ENCODE measurements around the gene PTDSS2. TPM values are rescaled to one million over a fixed set of nuclear protein-coding genes. Genes with fewer than 3 reads are reported as not detected.
"Not testable (repeated sequence)": the region's sequence is repeated elsewhere in the genome, so short reads cannot be mapped to it uniquely, and the experiment has no call there.

The PTDSS2 gene
- total and polyA plus RNA-seq, 5 donors, result 30.2 to 33.3 (median 30.9) TPM

DNA sequence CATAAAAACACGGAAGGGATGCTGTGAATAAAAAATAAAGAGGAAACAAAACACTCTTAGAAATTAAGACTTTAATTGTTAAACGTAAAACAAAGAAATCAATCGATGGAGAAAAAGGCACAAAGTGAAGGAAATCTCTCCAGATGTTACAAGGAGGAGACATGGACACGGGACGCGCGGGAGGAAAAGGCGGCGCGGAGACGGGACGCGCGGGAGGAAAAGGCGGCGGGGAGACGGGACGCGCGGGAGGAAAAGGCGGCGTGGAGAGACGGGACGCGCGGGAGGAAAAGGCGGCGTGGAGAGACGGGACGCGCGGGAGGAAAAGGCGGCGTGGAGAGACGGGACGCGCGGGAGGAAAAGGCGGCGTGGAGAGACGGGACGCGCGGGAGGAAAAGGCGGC is 25.3 kb upstream of the PTDSS2 start:
- peak in 1 of 3 donors; percentile 19 for DNase-seq
- not testable (repeated sequence) for H3K27me3 ChIP-seq (ENCODE audit: control insufficient read depth, insufficient read depth); H3K4me1 ChIP-seq (ENCODE audit: control insufficient read depth, insufficient read depth, low read length); H3K4me3 ChIP-seq (ENCODE audit: low read length); H3K27ac ChIP-seq (ENCODE audit: low read length); H3K9me3 ChIP-seq (ENCODE audit: control insufficient read depth, low read length); ATAC-seq
- WGBS, result 37% methylated on average over 34 of the region's 45 CpGs
- intact Hi-C loops (cut with DNase I), result loop anchor here in 1 of 4 donors (10.0 kb wide), 1 partner anchor 860 kb away; no protein-coding TSS in a partner anchor

DNA sequence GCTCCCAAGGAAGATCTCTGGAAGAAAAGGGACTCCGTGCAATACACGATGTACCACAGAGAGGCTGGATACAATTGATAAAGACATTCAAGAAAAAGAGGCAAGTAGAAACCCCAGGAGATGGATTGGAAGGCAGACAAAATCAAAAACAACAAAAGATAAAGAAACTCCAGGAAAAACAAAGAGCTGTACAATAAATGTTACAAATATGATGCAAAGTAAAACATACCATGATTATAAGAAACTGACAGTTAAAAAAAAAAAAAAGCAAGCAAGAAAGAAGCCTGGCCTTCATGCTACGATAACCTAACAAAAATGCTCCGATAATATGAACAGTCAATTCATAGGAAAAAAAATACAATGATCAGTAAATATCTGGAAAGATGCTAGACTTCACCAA is 24.8 kb upstream of the PTDSS2 start:
- ATAC-seq, result no peak
- H3K4me3 ChIP-seq (ENCODE audit: low read length), result no peak overlapping the region
- H3K4me1 ChIP-seq (ENCODE audit: control insufficient read depth, insufficient read depth, low read length), result no peaks in the 10 kb centered on the region
- DNase-seq, result no peak
- intact Hi-C loops (cut with DNase I), result loop anchor here in 1 of 4 donors (10.0 kb wide), 1 partner anchor 860 kb away; no protein-coding TSS in a partner anchor
- H3K27me3 ChIP-seq (ENCODE audit: control insufficient read depth, insufficient read depth), result no peaks in the 10 kb centered on the region
- 65% methylated on average over 4 of the region's 4 CpGs for WGBS
- no peak overlapping the region for H3K27ac ChIP-seq (ENCODE audit: low read length)
- no peaks in the 10 kb centered on the region for H3K9me3 ChIP-seq (ENCODE audit: control insufficient read depth, low read length)

- intact Hi-C loops (cut with DNase I), result loop anchor here in 1 of 4 donors (10.0 kb wide), 1 partner anchor 858 kb away; no protein-coding TSS in a partner anchor
Observed at GRCh38 chr11:426851-427250, 23.2 kb upstream of the PTDSS2 start.

GRCh38 chr11:428295-428694 is 21.8 kb upstream of the PTDSS2 start:
- ATAC-seq (peak in 1 of 2 donors; percentile 34), DNase-seq (peak in 2 of 3 donors; percentile 40 to 53)
- no peaks in the 10 kb centered on the region for H3K9me3 ChIP-seq (ENCODE audit: control insufficient read depth, low read length)
- no peaks in the 10 kb centered on the region for H3K27me3 ChIP-seq (ENCODE audit: control insufficient read depth, insufficient read depth)
- no peaks in the 10 kb centered on the region for H3K4me1 ChIP-seq (ENCODE audit: control insufficient read depth, insufficient read depth, low read length)
- WGBS, result 92% methylated on average over 24 of the region's 24 CpGs
- no peak overlapping the region for H3K4me3 ChIP-seq (ENCODE audit: low read length)
- H3K27ac ChIP-seq (ENCODE audit: low read length), result no peak overlapping the region
- intact Hi-C loops (cut with DNase I), result loop anchor here in 1 of 4 donors (10.0 kb wide), 1 partner anchor 857 kb away; no protein-coding TSS in a partner anchor

More at GRCh38 chr11:426851-427250, 23.2 kb upstream of the PTDSS2 start:
- WGBS, result 84% methylated on average over 8 of the region's 8 CpGs
- H3K4me1 ChIP-seq (ENCODE audit: control insufficient read depth, insufficient read depth, low read length), result no peaks in the 10 kb centered on the region
- H3K9me3 ChIP-seq (ENCODE audit: control insufficient read depth, low read length), result no peaks in the 10 kb centered on the region
- H3K4me3 ChIP-seq (ENCODE audit: low read length), result no peak overlapping the region
- DNase-seq, result peak in 1 of 3 donors; percentile 27
- ATAC-seq, result no peak
- no peak overlapping the region for H3K27ac ChIP-seq (ENCODE audit: low read length)
- no peaks in the 10 kb centered on the region for H3K27me3 ChIP-seq (ENCODE audit: control insufficient read depth, insufficient read depth)

GRCh38 chr11:429391-429790 is 20.7 kb upstream of the PTDSS2 start:
- Histone ChIP-seq H3K27me3 (ENCODE audit: control insufficient read depth, insufficient read depth) (no peaks in the 10 kb centered on the region), H3K4me1 (ENCODE audit: control insufficient read depth, insufficient read depth, low read length) (no peaks in the 10 kb centered on the region), H3K4me3 (ENCODE audit: low read length) (no peak overlapping the region), H3K9me3 (ENCODE audit: control insufficient read depth, low read length) (no peaks in the 10 kb centered on the region), H3K27ac (ENCODE audit: low read length) (no peak overlapping the region)
- WGBS, result 88% methylated on average over 27 of the region's 27 CpGs
- DNase-seq, result peak in 2 of 3 donors; percentile 42 to 61
- ATAC-seq, result no peak
- intact Hi-C loops (cut with DNase I), result loop anchor here in 1 of 4 donors (10.0 kb wide), 1 partner anchor 855 kb away; no protein-coding TSS in a partner anchor

DNA sequence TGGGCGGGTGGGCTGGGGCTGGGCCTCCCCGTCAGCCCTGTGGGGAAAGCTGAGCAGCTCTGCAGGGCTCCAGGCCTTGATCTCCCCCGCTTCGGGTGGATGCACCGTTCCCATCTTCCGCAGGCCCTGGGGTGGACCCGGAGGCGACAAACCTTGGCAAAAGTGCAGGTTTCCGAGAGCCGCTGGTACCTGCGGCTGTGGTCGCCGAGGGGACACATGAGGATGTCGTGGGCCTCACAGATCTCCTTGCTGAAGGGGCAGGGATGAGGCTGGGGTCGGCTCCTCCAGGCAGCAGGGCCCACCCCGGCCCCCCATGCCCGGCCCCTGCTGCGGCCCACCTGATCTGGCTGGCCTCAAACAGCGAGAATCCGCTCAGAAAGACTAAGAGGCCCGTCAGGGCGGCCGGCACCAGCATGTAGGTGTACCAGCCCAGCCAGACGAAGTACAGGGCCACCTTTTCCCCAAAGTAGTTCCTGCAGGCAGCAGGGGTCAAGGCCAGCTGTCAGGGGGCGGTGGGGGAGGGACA is 20.1 kb upstream of the PTDSS2 start:
- no peaks in the 10 kb centered on the region for H3K27me3 ChIP-seq (ENCODE audit: control insufficient read depth, insufficient read depth)
- WGBS, result 51% methylated on average over 25 of the region's 25 CpGs
- DNase-seq (peak in 2 of 3 donors; percentile 36 to 43), ATAC-seq (no peak)
- intact Hi-C loops (cut with DNase I), result loop anchor here in 1 of 4 donors (10.0 kb wide), 1 partner anchor 855 kb away; no protein-coding TSS in a partner anchor
- no peak overlapping the region for H3K4me3 ChIP-seq (ENCODE audit: low read length)
- H3K4me1 ChIP-seq (ENCODE audit: control insufficient read depth, insufficient read depth, low read length), result no peaks in the 10 kb centered on the region
- H3K9me3 ChIP-seq (ENCODE audit: control insufficient read depth, low read length), result no peaks in the 10 kb centered on the region
- H3K27ac ChIP-seq (ENCODE audit: low read length), result no peak overlapping the region

- ATAC-seq, result no peak
- no peaks in the 10 kb centered on the region for H3K4me1 ChIP-seq (ENCODE audit: control insufficient read depth, insufficient read depth, low read length)
- no peaks in the 10 kb centered on the region for H3K9me3 ChIP-seq (ENCODE audit: control insufficient read depth, low read length)
- H3K27ac ChIP-seq (ENCODE audit: low read length), result no peak overlapping the region
- peak; percentile 4 to 14 (median 12) for DNase-seq
- H3K4me3 ChIP-seq (ENCODE audit: low read length), result no peak overlapping the region
- H3K27me3 ChIP-seq (ENCODE audit: control insufficient read depth, insufficient read depth), result no peaks in the 10 kb centered on the region
- WGBS, result 90% methylated on average over 13 of the region's 13 CpGs
- intact Hi-C loops (cut with DNase I), result no loop called here
Observed at GRCh38 chr11:431921-432320, 18.2 kb upstream of the PTDSS2 start.

DNA sequence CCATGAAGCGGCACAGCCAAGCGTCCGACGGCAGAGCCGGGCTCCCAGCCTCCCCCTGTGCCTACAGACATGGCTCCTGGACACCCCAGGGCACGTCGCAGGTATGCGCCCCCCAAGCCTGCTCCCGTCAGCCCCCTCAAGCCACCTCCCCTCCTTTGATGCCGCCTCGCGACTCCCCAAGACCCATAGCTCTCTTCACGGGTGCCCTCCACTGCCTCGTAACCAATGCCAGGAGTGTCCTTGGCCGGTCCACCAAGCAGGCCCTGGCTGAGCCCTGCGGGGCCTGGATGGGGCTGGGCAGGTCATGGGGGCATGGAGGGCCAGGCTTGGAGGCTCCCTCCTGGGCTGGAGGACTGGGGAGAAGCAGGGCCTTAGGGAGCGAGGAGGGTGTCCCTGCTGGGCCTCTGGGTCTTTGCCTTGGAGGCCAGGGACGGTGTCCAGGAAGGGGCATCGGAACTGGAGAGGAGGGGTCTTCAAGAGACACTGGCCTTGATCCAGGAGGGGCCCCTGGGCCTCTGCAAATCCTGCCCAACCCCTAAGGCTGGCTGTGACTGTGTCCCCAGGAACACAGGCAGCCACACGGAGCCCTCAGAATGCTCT is 17.5 kb upstream of the PTDSS2 start:
- WGBS, result 88% methylated on average over 20 of the region's 20 CpGs
- Histone ChIP-seq H3K4me3 (ENCODE audit: low read length) (no peak overlapping the region), H3K4me1 (ENCODE audit: control insufficient read depth, insufficient read depth, low read length) (no peaks in the 10 kb centered on the region), H3K27me3 (ENCODE audit: control insufficient read depth, insufficient read depth) (no peaks in the 10 kb centered on the region), H3K9me3 (ENCODE audit: control insufficient read depth, low read length) (no peaks in the 10 kb centered on the region), H3K27ac (ENCODE audit: low read length) (no peak overlapping the region)
- intact Hi-C loops (cut with DNase I), result no loop called here
- DNase-seq (peak; percentile 6 to 50 (median 35)), ATAC-seq (peak in 1 of 2 donors; percentile 16)

- no peaks in the 10 kb centered on the region for H3K4me1 ChIP-seq (ENCODE audit: control insufficient read depth, insufficient read depth, low read length)
- DNase-seq (peak; percentile 2 to 21 (median 4)), ATAC-seq (peak; percentile 8 to 14)
- intact Hi-C loops (cut with DNase I), result no loop called here
- no peaks in the 10 kb centered on the region for H3K27me3 ChIP-seq (ENCODE audit: control insufficient read depth, insufficient read depth)
- H3K27ac ChIP-seq (ENCODE audit: low read length), result no peak overlapping the region
- no peak overlapping the region for H3K4me3 ChIP-seq (ENCODE audit: low read length)
- WGBS, result 91% methylated on average over 17 of the region's 17 CpGs
- no peaks in the 10 kb centered on the region for H3K9me3 ChIP-seq (ENCODE audit: control insufficient read depth, low read length)
Observed at GRCh38 chr11:433111-433510, 17.0 kb upstream of the PTDSS2 start.

- Histone ChIP-seq H3K4me1 (ENCODE audit: control insufficient read depth, insufficient read depth, low read length) (no peaks in the 10 kb centered on the region), H3K9me3 (ENCODE audit: control insufficient read depth, low read length) (no peaks in the 10 kb centered on the region), H3K4me3 (ENCODE audit: low read length) (no peak overlapping the region), H3K27me3 (ENCODE audit: control insufficient read depth, insufficient read depth) (no peaks in the 10 kb centered on the region), H3K27ac (ENCODE audit: low read length) (no peak overlapping the region)
- WGBS, result 83% methylated on average over 20 of the region's 20 CpGs
- DNase-seq (peak; percentile 9 to 52 (median 32)), ATAC-seq (peak in 1 of 2 donors; percentile 11)
- intact Hi-C loops (cut with DNase I), result no loop called here
Observed at GRCh38 chr11:433641-434040, 16.4 kb upstream of the PTDSS2 start.

GRCh38 chr11:434496-434895 is 15.6 kb upstream of the PTDSS2 start:
- H3K4me3 ChIP-seq (ENCODE audit: low read length), result no peak overlapping the region
- no peak overlapping the region for H3K27ac ChIP-seq (ENCODE audit: low read length)
- no peaks in the 10 kb centered on the region for H3K4me1 ChIP-seq (ENCODE audit: control insufficient read depth, insufficient read depth, low read length)
- peak; percentile 6 to 32 (median 25) for DNase-seq
- 85% methylated on average over 16 of the region's 16 CpGs for WGBS
- no peaks in the 10 kb centered on the region for H3K9me3 ChIP-seq (ENCODE audit: control insufficient read depth, low read length)
- no peaks in the 10 kb centered on the region for H3K27me3 ChIP-seq (ENCODE audit: control insufficient read depth, insufficient read depth)
- intact Hi-C loops (cut with DNase I), result no loop called here
- no peak for ATAC-seq

Data from right cardiac atrium (tissue), 5 donors.